Upper lobe of right lung (tissue), 1 donor: ENCODE measurements around the gene STX1B. TPM values are rescaled to one million over a fixed set of nuclear protein-coding genes. Genes with fewer than 3 reads are reported as not detected.
A peak's percentile ranks its signal among the peaks of the same experiment; 100 is the strongest.

Experiments used
- ATAC-seq: fragments of 200-7000 bp; cut with Tn5 transposase; one replicate; pipeline ENCODE4 v1.9.1; 2020; ENCODE audit warnings: mild to moderate bottlenecking, moderate library complexity
- DNase-seq: peaks from one replicate; pipeline ENCODE4 v3.0.0-alpha.2; 2020
- H3K27ac ChIP-seq: fragments of 200-600 bp; one replicate; pipeline ENCODE4 v1.8.0; 2022
- H3K27me3 ChIP-seq: fragments of 200-600 bp; one replicate; pipeline ENCODE4 v1.8.0; 2022; ENCODE audit warnings: mild to moderate bottlenecking
- H3K36me3 ChIP-seq: fragments of 200-600 bp; one replicate; pipeline ENCODE4 v1.8.0; 2022
- H3K4me1 ChIP-seq: fragments of 200-600 bp; one replicate; pipeline ENCODE4 v1.8.0; 2022
- H3K4me3 ChIP-seq: fragments of 200-600 bp; one replicate; pipeline ENCODE4 v1.8.0; 2022; ENCODE audit warnings: mild to moderate bottlenecking
- H3K9me3 ChIP-seq: fragments of 200-600 bp; one replicate; pipeline ENCODE4 v1.8.0; 2022
- CTCF ChIP-seq: fragments of 200-600 bp; IDR thresholded peaks from one replicate; pipeline ENCODE4 v1.8.0; 2022; ENCODE audit warnings: antibody characterized with exemption
- intact Hi-C: fragments of 100-400 bp; cut with DNase I; formaldehyde crosslinking; loops from one replicate; pipeline ENCODE4 v1.11.0; 2022
- total RNA-seq: library from RNA; stranded (reverse); fragmentation: NEBNext Ultra II Directional; extraction: Animal tissue kit (Norgen Biotek cat#: 25700); gene quantifications from one replicate; pipeline ENCODE4 v1.2.1, GENCODE V29; 2021
- donor health status: DM: no; HTN: yes; CAD: no; lungs with severe emphysema.

STX1B gene
- total RNA-seq, 1 donor from 2014 or later, result 0.58 TPM

GRCh38 chr16:31032736-31033708, 22.6 kb upstream of the STX1B start, which contains the start of gene STX4:
TSS of gene STX4 (plus strand) at chr16:31033558. CDS start at chr16:31033806, 248 bp downstream.
- no peak for TF ChIP-seq CTCF
- Histone ChIP-seq H3K4me3 (peak within 1 kb of the TSS; percentile 94), H3K4me1 (peaks cover 7% of the 10 kb centered on the region), H3K27ac (peak within 1 kb of the TSS; percentile 88), H3K27me3 (no peaks in the 10 kb centered on the region), H3K9me3 (no peaks in the 10 kb centered on the region), H3K36me3 (peaks cover 29% of the 10 kb centered on the region)
- intact Hi-C loops, result no loop called here
- DNase-seq (peak; percentile 99), ATAC-seq (peak; percentile 94)

GRCh38 chr16:31031276-31031675, 20.8 kb upstream of the STX1B start:
- DNase-seq (no peak), ATAC-seq (no peak)
- Histone ChIP-seq H3K36me3 (peaks cover 17% of the 10 kb centered on the region), H3K27ac (no peak overlapping the region), H3K27me3 (no peaks in the 10 kb centered on the region), H3K9me3 (no peaks in the 10 kb centered on the region), H3K4me1 (peaks cover 7% of the 10 kb centered on the region), H3K4me3 (no peak overlapping the region)
- no peak for TF ChIP-seq CTCF
- intact Hi-C loops, result no loop called here

- TF ChIP-seq CTCF, result no peak
- ATAC-seq, result no peak
- intact Hi-C loops, result no loop called here
These were observed 18.8 kb upstream of the STX1B start for GRCh38 chr16:31029272-31029671.

GRCh38 chr16:31025339-31025738, 14.9 kb upstream of the STX1B start:
- Histone ChIP-seq H3K27ac (peak overlapping the region; percentile 42), H3K9me3 (no peaks in the 10 kb centered on the region), H3K4me1 (no peaks in the 10 kb centered on the region), H3K36me3 (no peaks in the 10 kb centered on the region), H3K4me3 (no peak overlapping the region), H3K27me3 (no peaks in the 10 kb centered on the region)
- DNase-seq, result no peak
- no peak for TF ChIP-seq CTCF
- intact Hi-C loops, result no loop called here
- peak; percentile 84 for ATAC-seq

More at GRCh38 chr16:31029272-31029671, 18.8 kb upstream of the STX1B start:
- no peaks in the 10 kb centered on the region for H3K36me3 ChIP-seq
- peaks cover under 1% of the 10 kb centered on the region for H3K4me1 ChIP-seq
- no peak for DNase-seq
- no peaks in the 10 kb centered on the region for H3K27me3 ChIP-seq
- no peak overlapping the region for H3K4me3 ChIP-seq
- no peak overlapping the region for H3K27ac ChIP-seq
- H3K9me3 ChIP-seq, result no peaks in the 10 kb centered on the region

- H3K36me3 ChIP-seq, result no peaks in the 10 kb centered on the region
- H3K9me3 ChIP-seq, result no peaks in the 10 kb centered on the region
- DNase-seq, result no peak
- no peak for TF ChIP-seq CTCF
- no peak overlapping the region for H3K4me3 ChIP-seq
- no peak for ATAC-seq
- intact Hi-C loops, result no loop called here
- H3K4me1 ChIP-seq, result no peaks in the 10 kb centered on the region
- no peak overlapping the region for H3K27ac ChIP-seq
- H3K27me3 ChIP-seq, result no peaks in the 10 kb centered on the region
These were observed 13.3 kb upstream of the STX1B start for GRCh38 chr16:31023627-31024226.
